Measurements from ENCODE around the gene PCYOX1L. TPM values are rescaled to one million over a fixed set of nuclear protein-coding genes. Genes with fewer than 3 reads are reported as not detected.

The PCYOX1L gene
- total RNA-seq, 2 donors from 2014 or later = 14.2 to 19.7 TPM

GRCh38 chr5:149406203-149406978, 48.5 kb downstream of the PCYOX1L start:
- ATAC-seq (no peak), DNase-seq (ENCODE audit: low spot score in 2 of 2) (no peak)
- H3K9me3 Mint-ChIP-seq = no peaks in the 10 kb centered on the region
- H3K36me3 Mint-ChIP-seq = no peaks in the 10 kb centered on the region
- H3K27ac Mint-ChIP-seq = no peak overlapping the region

- Mint-ChIP-seq H3K9me3 (no peaks in the 10 kb centered on the region), H3K27ac (no peak overlapping the region), H3K36me3 (no peaks in the 10 kb centered on the region)
- ATAC-seq (no peak), DNase-seq (ENCODE audit: low spot score in 2 of 2) (no peak)
These were observed 49.1 kb downstream of the PCYOX1L start for GRCh38 chr5:149406979-149407306.

GRCh38 chr5:149407323-149408251, 49.7 kb downstream of the PCYOX1L start:
- ATAC-seq (no peak), DNase-seq (ENCODE audit: low spot score in 2 of 2) (no peak)
- H3K27ac Mint-ChIP-seq = peak overlapping the region in 1 of 2 donors; percentile 72
- H3K9me3 Mint-ChIP-seq = no peaks in the 10 kb centered on the region
- no peaks in the 10 kb centered on the region for H3K36me3 Mint-ChIP-seq

- DNase-seq (ENCODE audit: low spot score in 2 of 2) (no peak), ATAC-seq (no peak)
- no peaks in the 10 kb centered on the region for H3K9me3 Mint-ChIP-seq
- no peak overlapping the region for H3K27ac Mint-ChIP-seq
- H3K36me3 Mint-ChIP-seq = no peaks in the 10 kb centered on the region
These were observed 50.6 kb downstream of the PCYOX1L start for GRCh38 chr5:149408252-149409099.

GRCh38 chr5:149409268-149409948, 51.6 kb downstream of the PCYOX1L start:
- no peaks in the 10 kb centered on the region for H3K9me3 Mint-ChIP-seq

GRCh38 chr5:149410071-149410470, 52.2 kb downstream of the PCYOX1L start:
- ATAC-seq = no peak
- no peak for DNase-seq (ENCODE audit: low spot score in 2 of 2)
- H3K9me3 Mint-ChIP-seq = no peaks in the 10 kb centered on the region
- no peak overlapping the region for H3K27ac Mint-ChIP-seq
- no peaks in the 10 kb centered on the region for H3K36me3 Mint-ChIP-seq

More at GRCh38 chr5:149409268-149409948, 51.6 kb downstream of the PCYOX1L start:
- H3K36me3 Mint-ChIP-seq = no peaks in the 10 kb centered on the region
- DNase-seq (ENCODE audit: low spot score in 2 of 2) = no peak
- no peak overlapping the region for H3K27ac Mint-ChIP-seq
- no peak for ATAC-seq

- ATAC-seq (no peak), DNase-seq (ENCODE audit: low spot score in 2 of 2) (no peak)
- Mint-ChIP-seq H3K36me3 (no peaks in the 10 kb centered on the region), H3K9me3 (no peaks in the 10 kb centered on the region), H3K27ac (no peak overlapping the region)
These were observed 53.0 kb downstream of the PCYOX1L start for GRCh38 chr5:149410721-149411432.

- Mint-ChIP-seq H3K36me3 (no peaks in the 10 kb centered on the region), H3K27ac (no peak overlapping the region), H3K9me3 (no peaks in the 10 kb centered on the region)
- no peak for DNase-seq (ENCODE audit: low spot score in 2 of 2)
- no peak for ATAC-seq
These were observed 54.1 kb downstream of the PCYOX1L start for GRCh38 chr5:149411738-149412519.

GRCh38 chr5:149412783-149413476, 55.1 kb downstream of the PCYOX1L start:
- DNase-seq (ENCODE audit: low spot score in 2 of 2) = no peak
- Mint-ChIP-seq H3K9me3 (no peaks in the 10 kb centered on the region), H3K36me3 (no peaks in the 10 kb centered on the region), H3K27ac (no peak overlapping the region)
- ATAC-seq = no peak

GRCh38 chr5:149413477-149414210, 55.8 kb downstream of the PCYOX1L start:
- no peak for ATAC-seq
- no peak for DNase-seq (ENCODE audit: low spot score in 2 of 2)
- Mint-ChIP-seq H3K27ac (peak overlapping the region in 1 of 2 donors; percentile 65), H3K36me3 (no peaks in the 10 kb centered on the region), H3K9me3 (no peaks in the 10 kb centered on the region)

GRCh38 chr5:149414405-149415065, 56.7 kb downstream of the PCYOX1L start:
- H3K36me3 Mint-ChIP-seq = no peaks in the 10 kb centered on the region
- H3K9me3 Mint-ChIP-seq = no peaks in the 10 kb centered on the region
- no peak overlapping the region for H3K27ac Mint-ChIP-seq
- DNase-seq (ENCODE audit: low spot score in 2 of 2) (no peak), ATAC-seq (no peak)

- Mint-ChIP-seq H3K9me3 (no peaks in the 10 kb centered on the region), H3K27ac (no peak overlapping the region), H3K36me3 (no peaks in the 10 kb centered on the region)
- no peak for ATAC-seq
- no peak for DNase-seq (ENCODE audit: low spot score in 2 of 2)
These were observed 57.5 kb downstream of the PCYOX1L start for GRCh38 chr5:149415066-149415967.

Data from activated naive CD4-positive, alpha-beta T cell treated with anti-CD3 and anti-CD28 coated beads, Interleukin-2, amount 50 U/mL, for 72 hours (primary cell).